SK-N-SH (cell line): ENCODE results near the gene HLA-DQA1. TPM values are rescaled to one million over a fixed set of nuclear protein-coding genes. Genes with fewer than 3 reads are reported as not detected.

ENCODE experiments used
- CTCF ChIA-PET: fragments of 300-600, 350-600 bp; formaldehyde crosslinking; extraction: SDS; loops from one replicate; lab custom pipeline; 2021; lab: Yijun Ruan, JAX
- POLR2A ChIA-PET: fragments of 350-600 bp; sonication (Branson Sonifier 250); formaldehyde crosslinking; extraction: SDS; loops from one replicate; lab custom pipeline; 2020; ENCODE audit warnings: antibody characterized with exemption, inconsistent platforms; lab: Yijun Ruan, JAX
- DNase-seq: peaks from one replicate; pipeline ENCODE4 v3.0.0; 2012
- H2AFZ ChIP-seq: fragments of 200-600 bp; sonication (generic); 2 replicates; pipeline ENCODE4 v1.8.1; 2016; ENCODE audit warnings: antibody characterized with exemption, mild to moderate bottlenecking, low read depth
- H3F3A ChIP-seq: fragments of 200-600 bp; sonication (generic); replicated peaks from 2 replicates; pipeline ENCODE3; 2016; ENCODE audit warnings: antibody characterized with exemption, mild to moderate bottlenecking; ENCODE audit not compliant: insufficient read depth
- H3K27ac ChIP-seq, 2 experiments: fragments of 200-500 bp in 1 of 2; fragments of 200-600 bp in 1 of 2; sonication (Bioruptor generic) in 1 of 2; sonication (generic), shearing (Covaris generic) in 1 of 2; 2 replicates each; pipeline versions ENCODE4 v1.5.1 to v1.6.1; 2014 to 2016; ENCODE audit warnings: low read depth in 2 of 2, inconsistent platforms in 1 of 2, low read length in 1 of 2, mild to moderate bottlenecking in 1 of 2, mixed read lengths in 1 of 2
- H3K27me3 ChIP-seq: fragments of 200-600 bp; sonication (generic), shearing (Covaris generic); 2 replicates; pipeline ENCODE4 v1.6.1; 2016; ENCODE audit warnings: mixed run types; ENCODE audit not compliant: insufficient read depth
- H3K36me3 ChIP-seq, 2 experiments: fragments of 200-500 bp in 1 of 2; fragments of 200-600 bp in 1 of 2; sonication (Bioruptor generic) in 1 of 2; sonication (generic) in 1 of 2; replicated peaks in 1 of 2; 2 replicates each; pipeline versions ENCODE3 to v1.5.1; 2014 to 2016; ENCODE audit warnings: low read length in 1 of 2, mild to moderate bottlenecking in 1 of 2; ENCODE audit not compliant: insufficient read depth in 2 of 2, control insufficient read depth in 1 of 2
- H3K4me1 ChIP-seq, 2 experiments: fragments of 200-500 bp in 1 of 2; fragments of 200-600 bp in 1 of 2; sonication (Bioruptor generic) in 1 of 2; sonication (generic), shearing (Covaris generic) in 1 of 2; 2 replicates each; pipeline versions ENCODE4 v1.5.1 to v1.6.1; 2014 to 2016; ENCODE audit warnings: low read depth in 1 of 2, low read length in 1 of 2, mixed run types in 1 of 2; ENCODE audit not compliant: insufficient read depth in 2 of 2, control insufficient read depth in 1 of 2
- H3K4me2 ChIP-seq: fragments of 200-600 bp; sonication (generic), shearing (Covaris generic); 2 replicates; pipeline ENCODE4 v1.6.1; 2017; ENCODE audit warnings: mixed run types
- H3K4me3 ChIP-seq, 2 experiments: fragments of 200-500 bp in 1 of 2; fragments of 200-600 bp in 1 of 2; sonication (Bioruptor generic) in 1 of 2; sonication (generic), shearing (Covaris generic) in 1 of 2; 2 replicates each; pipeline versions ENCODE4 v1.5.1 to v1.8.1; 2014 to 2016; ENCODE audit warnings: low read depth in 2 of 2, inconsistent platforms in 1 of 2, low read length in 1 of 2, mild to moderate bottlenecking in 1 of 2, mixed read lengths in 1 of 2, moderate library complexity in 1 of 2
- H3K79me2 ChIP-seq: fragments of 200-600 bp; sonication (generic); 2 replicates; pipeline ENCODE4 v1.8.1; 2017; ENCODE audit warnings: mild to moderate bottlenecking; ENCODE audit not compliant: insufficient read depth
- H3K9ac ChIP-seq: fragments of 200-600 bp; sonication (generic); 2 replicates; pipeline ENCODE4 v1.6.1; 2017; ENCODE audit warnings: mixed run types
- H3K9me2 ChIP-seq: fragments of 200-600 bp; sonication (generic); 2 replicates; pipeline ENCODE4 v1.6.1; 2017; ENCODE audit warnings: mixed run types
- H3K9me3 ChIP-seq: fragments of 200-600 bp; sonication (generic); 2 replicates; pipeline ENCODE4 v1.6.1; 2017; ENCODE audit warnings: mixed run types, mild to moderate bottlenecking, moderate library complexity
- H4K20me1 ChIP-seq: fragments of 200-600 bp; sonication (generic); 2 replicates; pipeline ENCODE4 v1.6.1; 2017; ENCODE audit warnings: mild to moderate bottlenecking, mixed run types; ENCODE audit not compliant: insufficient read depth
- CHD2 ChIP-seq: fragments of 150-350 bp; IDR thresholded peaks from 2 replicates; pipeline ENCODE4 v1.6.1; 2018; ENCODE audit warnings: low read length; ENCODE audit not compliant: partially characterized antibody
- EP300 ChIP-seq, 2 experiments: IDR thresholded peaks; 2 replicates each; pipeline versions ENCODE4 v1.4.0 to v1.6.1; 2012; ENCODE audit warnings: borderline replicate concordance in 1 of 2, low read depth in 1 of 2, low read length in 1 of 2
- EZH2phosphoT487 ChIP-seq: fragments of 200-600 bp; sonication (generic); IDR thresholded peaks from 2 replicates; pipeline ENCODE4 v1.6.1; 2017; ENCODE audit warnings: low read depth, mixed run types, mild to moderate bottlenecking, antibody characterized with exemption, moderate library complexity, borderline replicate concordance
- FOXM1 ChIP-seq: IDR thresholded peaks from 2 replicates; pipeline ENCODE4 v1.4.0; 2012; ENCODE audit warnings: low read depth, mild to moderate bottlenecking
- GABPA ChIP-seq: IDR thresholded peaks from 2 replicates; pipeline ENCODE4 v1.4.0; 2012; ENCODE audit warnings: low read depth, mild to moderate bottlenecking
- GATA2 ChIP-seq: sonication (generic); formaldehyde crosslinking; IDR thresholded peaks from 2 replicates; pipeline ENCODE4 v1.5.0; 2020; ENCODE audit warnings: mild to moderate bottlenecking, missing genetic modification reagents
- JUND ChIP-seq: IDR thresholded peaks from 2 replicates; pipeline ENCODE4 v1.4.0; 2012
- MEF2A ChIP-seq: IDR thresholded peaks from 2 replicates; pipeline ENCODE4 v1.4.0; 2012; ENCODE audit warnings: low read depth, borderline replicate concordance
- NFIC ChIP-seq: IDR thresholded peaks from 2 replicates; pipeline ENCODE4 v1.4.0; 2012; ENCODE audit warnings: borderline replicate concordance
- RAD21 ChIP-seq: IDR thresholded peaks from 2 replicates; pipeline ENCODE4 v1.6.1; 2012; ENCODE audit warnings: mild to moderate bottlenecking, low read length
- REST ChIP-seq: IDR thresholded peaks from 2 replicates; pipeline ENCODE4 v1.6.1; 2012; ENCODE audit warnings: mild to moderate bottlenecking, low read depth, low read length, moderate library complexity
- RFX5 ChIP-seq: IDR thresholded peaks from 2 replicates; pipeline ENCODE4 v1.6.1; 2012; ENCODE audit warnings: mild to moderate bottlenecking, improper control_type of control experiment, low read length
- SIN3A ChIP-seq: IDR thresholded peaks from 2 replicates; pipeline ENCODE4 v1.6.1; 2012; ENCODE audit warnings: low read depth, mild to moderate bottlenecking, low read length, moderate library complexity, borderline replicate concordance
- SMC3 ChIP-seq: IDR thresholded peaks from 2 replicates; pipeline ENCODE4 v1.6.1; 2012; ENCODE audit warnings: low read depth, low read length, improper control_type of control experiment
- TCF12 ChIP-seq: IDR thresholded peaks from 2 replicates; pipeline ENCODE4 v1.4.0; 2012
- TEAD4 ChIP-seq: IDR thresholded peaks from 2 replicates; pipeline ENCODE4 v1.4.0; 2012; ENCODE audit warnings: mild to moderate bottlenecking, borderline replicate concordance; ENCODE audit not compliant: insufficient read depth
- USF1 ChIP-seq: IDR thresholded peaks from 2 replicates; pipeline ENCODE4 v1.4.0; 2012; ENCODE audit warnings: low read depth, borderline replicate concordance
- WGBS: methylation state at CpG from one replicate; pipeline ENCODE4 v1.1.6; 2017; ENCODE audit warnings: low lambda C conversion rate; 5-methylcytosine and 5-hydroxymethylcytosine counted together
- polyA plus RNA-seq, 3 experiments: library from polyadenylated mRNA; depleted of rRNA; stranded (reverse); fragments of >200 nt; gene quantifications; 2 replicates each; pipeline ENCODE4 v1.2.3, GENCODE V29; 2012

HLA-DQA1 gene
- polyA plus RNA-seq, 1 of the 3 experiments (the other 2 are of a cell fraction) = not detected

GRCh38 chr6:32669240-32669639, 32.0 kb downstream of the HLA-DQA1 start:
- DNase-seq = no peak
- Histone ChIP-seq H3K9me3 (no peaks in the 10 kb centered on the region), H2AFZ (no peak overlapping the region), H4K20me1 (no peaks in the 10 kb centered on the region), H3K27me3 (no peaks in the 10 kb centered on the region; the same call in 1 of the 2 replicates), H3K79me2 (no peaks in the 10 kb centered on the region), H3K9ac (no peak overlapping the region), H3K4me3 (no peak overlapping the region), H3F3A (no peaks in the 10 kb centered on the region), H3K9me2 (no peaks in the 10 kb centered on the region), H3K4me2 (no peak overlapping the region), H3K4me1 (no peaks in the 10 kb centered on the region), H3K36me3 (no peaks in the 10 kb centered on the region), H3K27ac (no peak overlapping the region)
- 0% methylated on average over 4 of the region's 4 CpGs for WGBS
- CTCF ChIA-PET = no interaction called here
- POLR2A ChIA-PET = no interaction called here
- TF ChIP-seq SIN3A = no peak
- no peak for TF ChIP-seq USF1
- TF ChIP-seq SMC3 = no peak
- TF ChIP-seq GATA2 (CRISPR knock-in tag) = no peak
- TF ChIP-seq NFIC = no peak
- no peak for TF ChIP-seq TCF12
- no peak for TF ChIP-seq RAD21
- no peak for TF ChIP-seq EP300 (IDR thresholded peaks at IDR 0.05; ENCODE audit: borderline replicate concordance in 1 of 2, low read depth in 1 of 2, low read length in 1 of 2)
- TF ChIP-seq TEAD4 = no peak
- no peak for TF ChIP-seq JUND
- TF ChIP-seq REST = no peak
- no peak for TF ChIP-seq FOXM1
- TF ChIP-seq GABPA = no peak
- no peak for TF ChIP-seq EZH2phosphoT487
- no peak for TF ChIP-seq RFX5
- TF ChIP-seq MEF2A = no peak
- TF ChIP-seq CHD2 = no peak
